HEK293 (cell line): ENCODE results near the gene FBLN2.

Experiments
- CTCF ChIA-PET: fragments of 350-600 bp; formaldehyde crosslinking; extraction: SDS; loops from one replicate; lab custom pipeline; 2021; ENCODE audit warnings: antibody characterized with exemption; lab: Yijun Ruan, JAX
- POLR2A ChIA-PET: fragments of 300-600 bp; formaldehyde crosslinking; extraction: SDS; loops from one replicate; lab custom pipeline; 2020; ENCODE audit warnings: antibody characterized with exemption, inconsistent platforms; lab: Yijun Ruan, JAX
- H3K27ac ChIP-seq: fragments of 200-500 bp; sonication (Bioruptor generic); 2 replicates; pipeline ENCODE4 v1.5.1; 2014; ENCODE audit warnings: low read depth, low read length, control low read depth, inconsistent platforms; ENCODE audit errors: extremely low read depth
- H3K36me3 ChIP-seq, 2 experiments: fragments of 200-500 bp in 1 of 2; sonication (Bioruptor generic) in 1 of 2; 1 replicate in 1 of 2; 2 replicates in 1 of 2; pipeline ENCODE4 v1.5.1; 2014 to 2017; ENCODE audit warnings: inconsistent platforms in 2 of 2, low read length in 2 of 2; ENCODE audit not compliant: control insufficient read depth in 2 of 2, insufficient read depth in 1 of 2
- H3K4me1 ChIP-seq: fragments of 200-500 bp; sonication (Bioruptor generic); 2 replicates; pipeline ENCODE4 v1.5.1; 2014; ENCODE audit warnings: mild to moderate bottlenecking, low read length, inconsistent platforms; ENCODE audit not compliant: control insufficient read depth, insufficient read depth
- H3K4me3 ChIP-seq: 2 replicates; pipeline ENCODE4 v1.5.1; 2011; ENCODE audit warnings: low read depth, mild to moderate bottlenecking, control low read depth, low read length, moderate library complexity
- H3K9me3 ChIP-seq: fragments of 200-500 bp; sonication (Bioruptor generic); 2 replicates; pipeline ENCODE4 v1.5.1; 2014; ENCODE audit warnings: low read depth, low read length, inconsistent platforms; ENCODE audit not compliant: control insufficient read depth, insufficient read depth
- GLIS2 ChIP-seq: fragments of 450-650 bp; formaldehyde crosslinking; IDR thresholded peaks from 2 replicates; pipeline ENCODE4 v1.5.1; 2016; ENCODE audit warnings: missing biosample characterization, missing genetic modification characterization
- HOXD13 ChIP-seq: sonication (generic); formaldehyde crosslinking; IDR thresholded peaks from 2 replicates; pipeline ENCODE4 v1.8.0; 2022; ENCODE audit warnings: missing genetic modification reagents, borderline replicate concordance
- MYNN ChIP-seq: fragments of 450-650 bp; formaldehyde crosslinking; IDR thresholded peaks from 2 replicates; pipeline ENCODE4 v1.5.1; 2016; ENCODE audit warnings: missing biosample characterization, missing genetic modification characterization, borderline replicate concordance
- PATZ1 ChIP-seq: fragments of 450-650 bp; formaldehyde crosslinking; IDR thresholded peaks from 2 replicates; pipeline ENCODE4 v1.5.1; 2016; ENCODE audit warnings: missing biosample characterization, missing genetic modification characterization
- WT1 ChIP-seq: fragments of 450-650 bp; formaldehyde crosslinking; IDR thresholded peaks from 2 replicates; pipeline ENCODE4 v1.5.1; 2016; ENCODE audit warnings: missing biosample characterization, missing genetic modification characterization
- ZBTB17 ChIP-seq: fragments of 450-650 bp; formaldehyde crosslinking; IDR thresholded peaks from 2 replicates; pipeline ENCODE4 v1.5.1; 2016; ENCODE audit warnings: missing biosample characterization, missing genetic modification characterization
- ZFP37 ChIP-seq: fragments of 450-650 bp; formaldehyde crosslinking; IDR thresholded peaks from 2 replicates; pipeline ENCODE4 v1.5.1; 2016; ENCODE audit warnings: missing biosample characterization, missing genetic modification characterization
- ZFP69B ChIP-seq: fragments of 450-650 bp; formaldehyde crosslinking; IDR thresholded peaks from 2 replicates; pipeline ENCODE4 v1.5.1; 2016; ENCODE audit warnings: missing biosample characterization, missing genetic modification characterization
- ZNF148 ChIP-seq: fragments of 450-650 bp; formaldehyde crosslinking; IDR thresholded peaks from 2 replicates; pipeline ENCODE4 v1.5.0; 2017; ENCODE audit warnings: missing biosample characterization, missing genetic modification characterization, borderline replicate concordance
- ZNF169 ChIP-seq: fragments of 450-650 bp; formaldehyde crosslinking; IDR thresholded peaks from 2 replicates; pipeline ENCODE4 v1.5.1; 2016; ENCODE audit warnings: missing biosample characterization, missing genetic modification characterization
- ZNF280C ChIP-seq: fragments of 450-650 bp; formaldehyde crosslinking; IDR thresholded peaks from 2 replicates; pipeline ENCODE4 v1.5.1; 2016; ENCODE audit warnings: missing biosample characterization, missing genetic modification characterization
- ZNF48 ChIP-seq: fragments of 450-650 bp; formaldehyde crosslinking; IDR thresholded peaks from 2 replicates; pipeline ENCODE4 v1.5.1; 2016; ENCODE audit warnings: missing biosample characterization, missing genetic modification characterization
- ZNF521 ChIP-seq: fragments of 450-650 bp; formaldehyde crosslinking; IDR thresholded peaks from 2 replicates; pipeline ENCODE4 v1.5.1; 2017; ENCODE audit warnings: missing biosample characterization, mild to moderate bottlenecking, missing genetic modification characterization
- ZNF585B ChIP-seq: fragments of 450-650 bp; formaldehyde crosslinking; IDR thresholded peaks from 2 replicates; pipeline ENCODE4 v1.5.1; 2016; ENCODE audit warnings: missing biosample characterization, missing genetic modification characterization
- ZNF624 ChIP-seq: fragments of 450-650 bp; formaldehyde crosslinking; IDR thresholded peaks from 2 replicates; pipeline ENCODE4 v1.5.1; 2017; ENCODE audit warnings: missing biosample characterization, missing genetic modification characterization
- ZNF777 ChIP-seq: fragments of 450-650 bp; formaldehyde crosslinking; IDR thresholded peaks from 2 replicates; pipeline ENCODE4 v1.5.1; 2017; ENCODE audit warnings: missing biosample characterization, missing genetic modification characterization, borderline replicate concordance
- ZSCAN23 ChIP-seq: fragments of 450-650 bp; formaldehyde crosslinking; IDR thresholded peaks from 2 replicates; pipeline ENCODE4 v1.5.1; 2016; ENCODE audit warnings: missing biosample characterization, missing genetic modification characterization
- TF ChIP-seq, protein P1 (sequence below): fragments of 450-650 bp; formaldehyde crosslinking; IDR thresholded peaks from 2 replicates; pipeline ENCODE4 v1.5.1; 2016; ENCODE audit warnings: missing biosample characterization, missing genetic modification characterization
- TF ChIP-seq, protein P2 (sequence below): fragments of 450-650 bp; IDR thresholded peaks from 2 replicates; pipeline ENCODE4 v1.5.1; 2018; ENCODE audit warnings: missing biosample characterization, missing genetic modification characterization
- TF ChIP-seq, protein P3 (sequence below): fragments of 450-650 bp; formaldehyde crosslinking; IDR thresholded peaks from 2 replicates; pipeline ENCODE4 v1.5.1; 2016; ENCODE audit warnings: missing biosample characterization, missing genetic modification characterization, low read depth
- TF ChIP-seq, protein P4 (sequence below): fragments of 450-650 bp; formaldehyde crosslinking; IDR thresholded peaks from 2 replicates; pipeline ENCODE4 v1.5.1; 2017; ENCODE audit warnings: missing biosample characterization, missing genetic modification characterization

Gene FBLN2

DNA sequence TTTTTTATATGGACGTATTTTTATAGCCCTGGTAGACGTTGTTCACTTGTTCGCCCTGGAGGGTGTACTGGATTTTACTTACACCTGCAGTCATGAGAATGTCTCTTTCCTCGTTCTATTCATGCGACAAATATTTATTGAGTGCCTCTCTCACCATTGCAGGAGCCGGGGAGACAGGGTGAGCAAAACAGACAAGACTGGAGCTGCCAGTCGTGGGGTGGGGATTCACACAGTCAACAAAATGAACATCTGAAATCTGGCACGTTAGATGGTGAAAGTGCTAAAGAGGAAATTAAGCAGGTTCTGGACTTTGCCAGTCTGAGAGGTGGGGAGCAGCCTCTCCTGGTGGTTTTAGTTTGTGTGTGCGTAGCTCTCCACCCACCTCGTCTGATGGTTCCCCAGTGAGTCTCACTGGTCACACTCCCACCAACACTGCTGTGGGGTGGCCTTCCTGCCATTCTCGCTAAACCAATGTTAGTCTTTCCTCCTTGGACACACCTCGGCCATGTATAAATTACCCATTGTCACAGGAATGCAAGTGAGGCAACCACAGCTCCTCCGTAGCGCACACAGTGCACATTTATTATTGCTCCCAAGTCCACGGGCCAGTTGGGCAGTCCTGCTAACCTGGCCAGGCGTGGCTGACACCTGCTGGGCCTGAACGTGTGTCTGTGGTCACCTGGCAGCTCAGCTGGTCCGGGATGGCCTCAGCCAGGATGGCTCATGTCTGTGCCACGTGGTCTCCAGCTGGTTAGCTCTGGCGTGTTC, 31.5 kb downstream of the FBLN2 start:
- Histone ChIP-seq H3K36me3 (no peaks in the 10 kb centered on the region), H3K27ac (no peak overlapping the region), H3K4me3 (no peak overlapping the region), H3K9me3 (no peaks in the 10 kb centered on the region), H3K4me1 (no peaks in the 10 kb centered on the region)
- ChIA-PET POLR2A (no interaction called here), CTCF (interaction anchor here (0.6 to 0.7 kb wide), 2 partner anchors 36 to 70 kb away, joined by 3 read pairs; no protein-coding TSS in a partner anchor)
- TF ChIP-seq ZNF48 (tag by site-specific recombination) (no peak), ZNF585B (tag by site-specific recombination) (no peak), ZNF624 (no peak), ZNF169 (tag by site-specific recombination) (no peak), ZNF280C (tag by site-specific recombination) (no peak), HOXD13 (CRISPR knock-in tag) (no peak), MYNN (no peak), PATZ1 (no peak), GLIS2 (tag by site-specific recombination) (no peak), WT1 (no peak)
- TF ChIP-seq, protein P1, sequence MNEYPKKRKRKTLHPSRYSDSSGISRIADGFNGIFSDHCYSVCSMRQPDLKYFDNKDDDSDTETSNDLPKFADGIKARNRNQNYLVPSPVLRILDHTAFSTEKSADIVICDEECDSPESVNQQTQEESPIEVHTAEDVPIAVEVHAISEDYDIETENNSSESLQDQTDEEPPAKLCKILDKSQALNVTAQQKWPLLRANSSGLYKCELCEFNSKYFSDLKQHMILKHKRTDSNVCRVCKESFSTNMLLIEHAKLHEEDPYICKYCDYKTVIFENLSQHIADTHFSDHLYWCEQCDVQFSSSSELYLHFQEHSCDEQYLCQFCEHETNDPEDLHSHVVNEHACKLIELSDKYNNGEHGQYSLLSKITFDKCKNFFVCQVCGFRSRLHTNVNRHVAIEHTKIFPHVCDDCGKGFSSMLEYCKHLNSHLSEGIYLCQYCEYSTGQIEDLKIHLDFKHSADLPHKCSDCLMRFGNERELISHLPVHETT = no peak

DNA sequence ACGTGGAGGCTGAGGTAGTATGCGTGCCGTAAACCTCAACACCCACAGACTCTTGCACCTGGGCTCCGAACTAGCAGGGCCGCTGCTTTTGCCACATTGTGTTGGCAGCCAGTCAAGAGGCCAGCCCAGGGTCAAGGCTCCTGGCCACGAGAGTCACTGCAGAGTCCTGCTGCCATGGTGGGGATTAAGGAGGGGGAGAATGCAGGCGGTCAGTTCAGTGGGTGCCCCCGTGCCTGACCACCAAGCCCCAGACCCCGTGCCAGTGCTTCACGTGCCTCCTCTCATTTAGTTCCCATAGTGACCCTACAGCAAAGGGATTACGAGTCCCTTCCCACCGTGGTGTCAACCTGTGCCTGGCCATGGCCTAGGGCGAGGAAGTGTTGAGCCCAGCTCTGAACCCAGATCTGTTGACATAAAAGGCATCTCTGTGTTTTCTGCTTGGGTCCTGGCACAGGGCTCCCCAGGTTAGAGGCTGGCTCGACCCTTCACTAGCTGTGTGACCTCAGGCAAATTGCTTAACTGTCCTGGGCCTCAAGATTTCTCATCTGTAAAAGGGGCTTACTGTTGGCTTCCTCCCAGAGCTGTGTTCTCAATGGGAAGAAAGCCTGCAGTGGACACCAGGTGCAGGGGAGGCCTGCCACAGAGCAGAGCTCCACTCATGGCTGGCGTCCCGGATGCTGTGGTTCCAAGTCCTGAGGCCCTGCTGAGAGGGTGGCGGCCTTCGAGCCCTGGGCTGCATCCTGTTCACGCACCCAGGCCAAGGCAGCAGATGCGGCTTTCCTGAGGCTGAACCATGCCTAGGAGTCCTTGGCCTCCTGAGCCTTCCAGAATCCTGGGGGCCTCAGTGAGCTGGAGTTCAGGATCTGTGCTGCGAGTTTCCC, 32.8 kb downstream of the FBLN2 start:
- no peaks in the 10 kb centered on the region for H3K4me1 ChIP-seq
- no peaks in the 10 kb centered on the region for H3K9me3 ChIP-seq
- H3K36me3 ChIP-seq = no peaks in the 10 kb centered on the region
- H3K4me3 ChIP-seq = no peak overlapping the region
- ChIA-PET POLR2A (no interaction called here), CTCF (no interaction called here)
- H3K27ac ChIP-seq = no peak overlapping the region
- TF ChIP-seq ZNF148 = no peak
- no peak for TF ChIP-seq ZFP69B (tag by site-specific recombination)
- TF ChIP-seq, protein P2, sequence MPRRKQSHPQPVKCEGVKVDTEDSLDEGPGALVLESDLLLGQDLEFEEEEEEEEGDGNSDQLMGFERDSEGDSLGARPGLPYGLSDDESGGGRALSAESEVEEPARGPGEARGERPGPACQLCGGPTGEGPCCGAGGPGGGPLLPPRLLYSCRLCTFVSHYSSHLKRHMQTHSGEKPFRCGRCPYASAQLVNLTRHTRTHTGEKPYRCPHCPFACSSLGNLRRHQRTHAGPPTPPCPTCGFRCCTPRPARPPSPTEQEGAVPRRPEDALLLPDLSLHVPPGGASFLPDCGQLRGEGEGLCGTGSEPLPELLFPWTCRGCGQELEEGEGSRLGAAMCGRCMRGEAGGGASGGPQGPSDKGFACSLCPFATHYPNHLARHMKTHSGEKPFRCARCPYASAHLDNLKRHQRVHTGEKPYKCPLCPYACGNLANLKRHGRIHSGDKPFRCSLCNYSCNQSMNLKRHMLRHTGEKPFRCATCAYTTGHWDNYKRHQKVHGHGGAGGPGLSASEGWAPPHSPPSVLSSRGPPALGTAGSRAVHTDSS (tag by site-specific recombination) = no peak
- TF ChIP-seq, protein P3, sequence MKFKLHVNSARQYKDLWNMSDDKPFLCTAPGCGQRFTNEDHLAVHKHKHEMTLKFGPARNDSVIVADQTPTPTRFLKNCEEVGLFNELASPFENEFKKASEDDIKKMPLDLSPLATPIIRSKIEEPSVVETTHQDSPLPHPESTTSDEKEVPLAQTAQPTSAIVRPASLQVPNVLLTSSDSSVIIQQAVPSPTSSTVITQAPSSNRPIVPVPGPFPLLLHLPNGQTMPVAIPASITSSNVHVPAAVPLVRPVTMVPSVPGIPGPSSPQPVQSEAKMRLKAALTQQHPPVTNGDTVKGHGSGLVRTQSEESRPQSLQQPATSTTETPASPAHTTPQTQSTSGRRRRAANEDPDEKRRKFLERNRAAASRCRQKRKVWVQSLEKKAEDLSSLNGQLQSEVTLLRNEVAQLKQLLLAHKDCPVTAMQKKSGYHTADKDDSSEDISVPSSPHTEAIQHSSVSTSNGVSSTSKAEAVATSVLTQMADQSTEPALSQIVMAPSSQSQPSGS (tag by site-specific recombination) = no peak
- TF ChIP-seq ZNF521 (tag by site-specific recombination) = no peak
- TF ChIP-seq ZBTB17 (tag by site-specific recombination) = no peak
- no peak for TF ChIP-seq ZSCAN23 (tag by site-specific recombination)
- no peak for TF ChIP-seq ZFP37 (tag by site-specific recombination)
- no peak for TF ChIP-seq ZNF777 (tag by site-specific recombination)
- TF ChIP-seq, protein P4, sequence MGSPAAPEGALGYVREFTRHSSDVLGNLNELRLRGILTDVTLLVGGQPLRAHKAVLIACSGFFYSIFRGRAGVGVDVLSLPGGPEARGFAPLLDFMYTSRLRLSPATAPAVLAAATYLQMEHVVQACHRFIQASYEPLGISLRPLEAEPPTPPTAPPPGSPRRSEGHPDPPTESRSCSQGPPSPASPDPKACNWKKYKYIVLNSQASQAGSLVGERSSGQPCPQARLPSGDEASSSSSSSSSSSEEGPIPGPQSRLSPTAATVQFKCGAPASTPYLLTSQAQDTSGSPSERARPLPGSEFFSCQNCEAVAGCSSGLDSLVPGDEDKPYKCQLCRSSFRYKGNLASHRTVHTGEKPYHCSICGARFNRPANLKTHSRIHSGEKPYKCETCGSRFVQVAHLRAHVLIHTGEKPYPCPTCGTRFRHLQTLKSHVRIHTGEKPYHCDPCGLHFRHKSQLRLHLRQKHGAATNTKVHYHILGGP = no peak
